ENCODE results near the gene BMPR1A.

Gene BMPR1A

GRCh38 chr10:86958901-86959736 is 202.7 kb downstream of the BMPR1A start:
- peak; percentile 16 for DNase-seq

GRCh38 chr10:86959737-86960002 is 203.3 kb downstream of the BMPR1A start:
- no peak for DNase-seq

GRCh38 chr10:86960003-86960862 is 203.8 kb downstream of the BMPR1A start:
- no peak for DNase-seq

- DNase-seq: no peak
These were observed 204.5 kb downstream of the BMPR1A start for GRCh38 chr10:86960863-86961434.

GRCh38 chr10:86961481-86962091 is 205.2 kb downstream of the BMPR1A start:
- no peak for DNase-seq

DNA sequence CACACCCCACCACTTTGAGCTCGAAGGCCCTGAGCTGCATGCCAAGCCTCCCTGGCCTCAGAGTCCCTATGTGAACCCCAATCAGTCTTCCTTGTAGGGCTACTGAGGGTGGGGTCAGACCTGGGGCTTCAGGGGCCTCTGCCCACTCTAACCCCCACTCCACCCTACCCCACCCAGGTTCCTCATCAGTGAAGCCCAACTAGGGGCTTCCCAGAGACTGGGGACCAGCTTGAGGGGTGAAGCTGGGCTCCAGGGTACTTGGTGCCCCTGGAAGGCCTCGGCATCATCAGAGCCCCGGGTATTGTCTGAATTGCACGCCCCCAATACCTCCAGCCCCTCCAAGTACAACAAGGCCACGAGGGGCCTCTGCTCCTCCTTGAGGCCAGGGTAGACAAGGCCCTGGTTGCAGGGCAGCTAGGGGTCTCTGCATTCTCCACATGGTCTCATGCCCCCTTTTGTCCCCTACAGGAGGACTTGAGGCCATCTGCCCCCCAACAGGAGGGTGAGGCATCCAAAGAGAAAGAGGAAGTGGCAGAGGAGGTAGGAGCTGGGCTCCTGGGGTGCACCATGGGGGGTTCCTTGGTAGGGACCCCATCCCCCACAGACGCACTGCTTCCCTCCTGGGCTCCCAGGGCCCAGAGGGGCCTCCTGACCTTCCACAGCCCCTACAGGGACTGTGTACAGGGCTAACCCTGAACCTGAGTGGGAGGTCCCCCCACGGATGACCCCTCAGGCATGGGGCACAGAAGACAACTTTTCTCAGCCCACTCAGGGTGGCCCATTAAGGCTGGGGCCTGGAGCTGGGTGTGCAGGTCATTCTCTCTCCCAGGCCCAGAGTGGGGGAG is 205.9 kb downstream of the BMPR1A start:
- no peak for DNase-seq

GRCh38 chr10:86962981-86963310 is 206.5 kb downstream of the BMPR1A start:
- no peak for DNase-seq

GRCh38 chr10:86963341-86963919 is 207.0 kb downstream of the BMPR1A start:
- no peak for DNase-seq

GRCh38 chr10:86964061-86964846 is 207.8 kb downstream of the BMPR1A start:
- DNase-seq: no peak

DNA sequence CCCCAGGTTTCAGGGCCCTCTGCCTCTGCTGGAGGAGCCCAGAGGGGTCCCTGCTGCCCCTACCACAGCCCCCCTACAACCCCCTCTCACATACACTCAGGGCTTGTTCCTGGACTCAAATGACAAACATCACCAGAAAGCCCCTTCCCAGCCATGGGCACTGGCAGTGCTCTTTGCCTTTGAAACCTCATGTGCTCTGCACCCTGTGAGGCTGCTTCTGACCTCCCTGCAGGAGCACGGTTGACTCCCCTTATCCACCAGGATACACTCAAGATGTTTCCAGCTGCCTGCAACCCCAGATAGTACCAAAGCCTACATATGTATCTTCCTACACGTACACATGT is 208.4 kb downstream of the BMPR1A start:
- DNase-seq: no peak

DNA sequence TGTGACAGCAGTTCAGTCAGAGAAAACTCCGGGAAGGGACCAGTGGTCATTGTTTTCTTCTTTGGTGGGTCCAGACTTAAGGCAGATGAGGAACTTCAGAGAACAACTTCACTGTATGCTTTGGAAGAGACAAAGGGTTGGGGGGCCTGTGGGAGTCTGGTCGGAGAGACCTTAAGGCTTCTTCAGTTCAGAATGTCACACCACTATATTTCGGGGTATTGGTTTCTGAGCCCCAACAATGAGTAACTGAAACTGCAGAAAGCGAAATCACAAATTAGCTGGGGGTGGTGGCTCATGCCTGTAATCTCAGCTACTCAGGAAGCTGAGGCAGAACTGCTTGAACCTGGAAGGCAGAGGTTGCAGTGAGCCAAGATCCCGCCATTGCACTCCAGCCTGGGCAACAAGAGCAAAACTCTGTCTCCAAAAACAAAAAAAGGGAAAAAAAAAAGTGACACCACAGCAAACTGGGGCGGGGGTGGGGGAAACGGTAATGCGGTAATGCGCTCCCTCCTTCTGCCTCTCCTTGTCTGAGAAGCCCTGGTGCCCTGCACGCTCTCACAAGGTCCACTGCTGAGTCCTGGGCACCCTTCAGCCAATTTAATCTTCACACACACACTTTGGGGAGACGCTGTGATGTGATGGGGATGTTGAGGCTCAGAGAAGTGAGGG is 209.7 kb downstream of the BMPR1A start:
- DNase-seq: no peak

- DNase-seq: no peak
These were observed 211.1 kb downstream of the BMPR1A start for GRCh38 chr10:86967481-86967941.

- DNase-seq: peak; percentile 6
These were observed 212.0 kb downstream of the BMPR1A start, which contains the start of gene ADIRF for GRCh38 chr10:86968271-86968993. Gene ADIRF, plus strand, starts transcription at chr10:86968482. Its CDS starts 63 bp downstream, at chr10:86968545.

GRCh38 chr10:86968994-86969355 is 212.6 kb downstream of the BMPR1A start:
- DNase-seq: no peak

DNA sequence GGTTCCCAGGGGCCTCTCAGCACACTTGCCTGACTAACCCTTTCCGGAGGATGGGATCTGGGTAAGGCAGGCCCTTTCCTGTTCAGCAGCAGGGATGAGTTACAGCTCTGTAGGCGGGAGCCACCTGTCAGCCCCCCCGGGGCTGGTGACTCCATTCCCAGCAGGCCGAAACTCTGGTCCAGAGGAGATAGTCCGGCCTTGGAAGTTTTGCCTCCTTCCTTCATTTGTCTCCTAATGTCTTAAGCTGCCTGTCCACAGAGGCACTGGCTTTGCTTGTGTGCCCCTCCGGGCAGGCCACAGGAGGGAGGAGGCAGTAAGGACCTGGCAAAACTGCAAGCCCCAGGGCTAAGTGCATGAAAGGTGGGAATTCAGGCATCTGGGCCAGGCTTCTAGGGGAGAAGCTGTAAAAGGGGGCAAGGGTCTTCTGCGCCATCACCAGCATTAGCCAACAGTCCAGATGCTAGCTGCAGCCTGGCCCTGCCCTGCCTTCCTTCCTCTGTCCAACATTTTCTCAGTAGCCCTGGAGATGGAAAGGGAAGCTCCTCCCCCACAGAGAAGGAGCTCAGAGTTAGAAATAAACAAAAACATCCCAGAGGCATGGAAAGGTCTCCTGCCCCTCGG is 213.1 kb downstream of the BMPR1A start:
- no peak for DNase-seq

GRCh38 chr10:86970162-86970981 is 214.0 kb downstream of the BMPR1A start:
- DNase-seq: peak; percentile 3

DNA sequence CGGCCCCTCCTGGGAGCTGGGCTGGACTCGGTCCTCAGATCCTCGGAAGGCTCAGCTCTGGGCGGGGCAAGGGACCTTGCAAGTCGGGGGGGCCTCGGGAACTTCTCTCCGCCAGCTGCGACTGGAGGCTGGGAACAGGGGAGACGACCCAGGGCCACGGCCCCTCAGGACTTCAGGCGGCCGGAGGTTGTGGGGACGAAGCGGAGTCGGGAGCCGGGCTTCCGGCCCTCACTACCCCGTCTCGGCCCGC is 214.5 kb downstream of the BMPR1A start:
- no peak for DNase-seq

- peak; percentile 76 for DNase-seq
These were observed 215.0 kb downstream of the BMPR1A start for GRCh38 chr10:86971232-86971991.
